ENCODE measurements around the gene HERC2. TPM values are rescaled to one million over a fixed set of nuclear protein-coding genes. Genes with fewer than 3 reads are reported as not detected.
"Not testable (repeated sequence)": the region's sequence is repeated elsewhere in the genome, so short reads cannot be mapped to it uniquely, and the experiment has no call there.

Gene HERC2
- total and polyA plus RNA-seq, 2 of the 4 experiments (the other 2 are of a cell fraction): 20.8 to 28.9 TPM

DNA sequence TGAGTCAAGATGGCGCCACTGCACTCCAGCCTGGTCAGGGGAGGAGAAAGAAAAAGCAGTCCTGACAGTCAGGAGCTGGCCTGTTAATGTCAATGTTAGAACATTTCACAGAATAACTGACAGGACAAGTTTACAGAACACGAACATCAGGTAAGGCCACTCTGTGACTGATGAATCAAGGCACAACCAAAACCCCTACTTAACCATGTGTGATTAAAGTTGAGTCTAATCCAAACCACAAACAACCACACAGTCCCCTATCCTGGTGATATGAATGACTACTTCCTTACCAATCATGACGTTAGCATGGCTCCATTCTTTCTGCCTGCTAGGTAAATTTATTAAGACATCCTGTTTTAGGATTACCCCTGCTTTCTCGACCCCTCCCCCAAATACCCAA, 124.3 kb downstream of the HERC2 start:
- H3K9me3 ChIP-seq (ENCODE audit: control insufficient read depth, insufficient read depth, low read length); CTCF ChIA-PET; H2BK120ac ChIP-seq (ENCODE audit: low read depth, low read length); H2BK5ac ChIP-seq (ENCODE audit: low read depth, low read length, poor library complexity, severe bottlenecking); H4K8ac ChIP-seq (ENCODE audit: low read depth in 2 of 2, low read length in 2 of 2); dilution Hi-C loops (cut with HindIII; ENCODE audit: low sequenced_read_pairs, unreplicated experiment); H3K4me3 ChIP-seq (ENCODE audit: insufficient read depth, low read depth, low read length); H3K18ac ChIP-seq (ENCODE audit: low read depth, low read length); H2AK9ac ChIP-seq (replicated peaks; ENCODE audit: low read depth, low read length, poor library complexity); H2BK15ac ChIP-seq (ENCODE audit: low read depth, low read length); ATAC-seq (ENCODE audit: low read depth); H3K4ac ChIP-seq (ENCODE audit: low read depth, low read length); H2AFZ ChIP-seq (replicated peaks; ENCODE audit: low read length, poor library complexity); H3K23ac ChIP-seq (ENCODE audit: low read depth, low read length); POLR2A ChIA-PET (ENCODE audit: unreplicated experiment); DNase-seq; H3K36me3 ChIP-seq (ENCODE audit: control insufficient read depth, insufficient read depth, low read length); H3K14ac ChIP-seq (replicated peaks; ENCODE audit: low read depth, low read length); H3K56ac ChIP-seq (ENCODE audit: extremely low read depth, insufficient read depth, low read length); H3K9ac ChIP-seq (ENCODE audit: low read depth, low read length); H3K4me1 ChIP-seq (ENCODE audit: control insufficient read depth, insufficient read depth, low read length); intact Hi-C loops (cut with micrococcal nuclease); H4K91ac ChIP-seq (ENCODE audit: insufficient read depth, low read depth, low read length); H3K9me1 ChIP-seq (ENCODE audit: insufficient read depth, low read length); BruUV-seq (replicated peaks); H3K27ac ChIP-seq (ENCODE audit: insufficient read depth, low read length); H4K20me1 ChIP-seq (ENCODE audit: insufficient read depth, low read length); H4K5ac ChIP-seq (ENCODE audit: low read depth, low read length); H3K4me2 ChIP-seq (ENCODE audit: low read depth, low read length); H2AK5ac ChIP-seq (ENCODE audit: low read depth, low read length); H3K79me1 ChIP-seq (ENCODE audit: low read depth in 1 of 2, low read length in 2 of 2); H2BK20ac ChIP-seq (ENCODE audit: low read depth, low read length); in situ Hi-C loops (cut with MboI; ENCODE audit: low sequenced_read_pairs); H3K27me3 ChIP-seq (ENCODE audit: control insufficient read depth, insufficient read depth, low read length): not testable (repeated sequence)
- WGBS, 2 experiments (ENCODE audit: extremely low coverage in 2 of 2, insufficient read length in 1 of 2): no CpG with 5 or more reads among the region's 4 CpGs

DNA sequence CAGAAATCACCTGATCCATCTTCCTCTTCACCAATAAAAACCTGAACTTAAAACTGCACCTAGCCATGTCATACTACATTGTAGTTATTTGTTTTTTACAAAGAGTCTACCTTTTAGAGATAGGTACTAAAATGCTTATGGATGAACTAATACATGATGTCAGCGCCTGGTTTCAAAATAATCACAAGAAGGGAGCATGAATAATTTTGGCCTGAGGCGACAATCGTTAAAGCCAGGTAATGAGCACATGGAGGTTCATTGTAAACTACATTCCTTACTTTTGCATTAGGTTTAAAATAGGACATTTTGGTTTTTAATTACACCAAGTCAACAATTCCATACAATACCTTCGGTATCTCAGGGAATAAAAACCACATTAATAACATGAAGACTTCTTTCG, 125.4 kb downstream of the HERC2 start:
- H3K14ac ChIP-seq (replicated peaks; ENCODE audit: low read depth, low read length): not testable (repeated sequence)

More for the DNA sequence above, 125.4 kb downstream of the HERC2 start:
- H3K4ac ChIP-seq (ENCODE audit: low read depth, low read length); H3K18ac ChIP-seq (ENCODE audit: low read depth, low read length); H4K8ac ChIP-seq (ENCODE audit: low read depth in 2 of 2, low read length in 2 of 2); H3K4me2 ChIP-seq (ENCODE audit: low read depth, low read length); H3K23ac ChIP-seq (ENCODE audit: low read depth, low read length); H3K9ac ChIP-seq (ENCODE audit: low read depth, low read length); H3K79me1 ChIP-seq (ENCODE audit: low read depth in 1 of 2, low read length in 2 of 2); H2AK5ac ChIP-seq (ENCODE audit: low read depth, low read length); H3K9me3 ChIP-seq (ENCODE audit: control insufficient read depth, insufficient read depth, low read length); H3K4me1 ChIP-seq (ENCODE audit: control insufficient read depth, insufficient read depth, low read length); CTCF ChIA-PET; BruUV-seq (replicated peaks); H3K56ac ChIP-seq (ENCODE audit: extremely low read depth, insufficient read depth, low read length); in situ Hi-C loops (cut with MboI; ENCODE audit: low sequenced_read_pairs); H2BK5ac ChIP-seq (ENCODE audit: low read depth, low read length, poor library complexity, severe bottlenecking); H4K91ac ChIP-seq (ENCODE audit: insufficient read depth, low read depth, low read length); dilution Hi-C loops (cut with HindIII; ENCODE audit: low sequenced_read_pairs, unreplicated experiment); H2BK15ac ChIP-seq (ENCODE audit: low read depth, low read length); H2AK9ac ChIP-seq (replicated peaks; ENCODE audit: low read depth, low read length, poor library complexity); H3K4me3 ChIP-seq (ENCODE audit: insufficient read depth, low read depth, low read length); H3K27me3 ChIP-seq (ENCODE audit: control insufficient read depth, insufficient read depth, low read length); DNase-seq; intact Hi-C loops (cut with micrococcal nuclease); H3K27ac ChIP-seq (ENCODE audit: insufficient read depth, low read length); POLR2A ChIA-PET (ENCODE audit: unreplicated experiment); H2AFZ ChIP-seq (replicated peaks; ENCODE audit: low read length, poor library complexity); H4K5ac ChIP-seq (ENCODE audit: low read depth, low read length); H2BK20ac ChIP-seq (ENCODE audit: low read depth, low read length); H4K20me1 ChIP-seq (ENCODE audit: insufficient read depth, low read length); H2BK120ac ChIP-seq (ENCODE audit: low read depth, low read length); H3K9me1 ChIP-seq (ENCODE audit: insufficient read depth, low read length); ATAC-seq (ENCODE audit: low read depth): not testable (repeated sequence)
- WGBS, 2 experiments (ENCODE audit: extremely low coverage in 2 of 2, insufficient read length in 1 of 2): no CpG with 5 or more reads among the region's 5 CpGs
- peaks cover 13% of the 10 kb centered on the region for H3K36me3 ChIP-seq (ENCODE audit: control insufficient read depth, insufficient read depth, low read length)
